GM12873 (cell line): ENCODE measurements around the gene SLC35F3.

ENCODE experiments used
- CTCF ChIP-seq: IDR thresholded peaks from 2 replicates; pipeline ENCODE4 v1.5.1; 2012; ENCODE audit warnings: low read depth, mild to moderate bottlenecking, moderate library complexity, low read length, control low read depth; ENCODE audit not compliant: insufficient read depth; ENCODE audit errors: missing control alignments

Gene SLC35F3

GRCh38 chr1:233868461-233868860 lies 36.0 kb upstream of the SLC35F3 start:
- TF ChIP-seq CTCF: no peak

- no peak for TF ChIP-seq CTCF
These were observed 34.8 kb upstream of the SLC35F3 start for GRCh38 chr1:233869680-233870079.

- no peak for TF ChIP-seq CTCF
These were observed 30.8 kb upstream of the SLC35F3 start for GRCh38 chr1:233873666-233874065.

GRCh38 chr1:233879841-233880240 lies 24.6 kb upstream of the SLC35F3 start:
- TF ChIP-seq CTCF: no peak

GRCh38 chr1:233883671-233884070 lies 20.8 kb upstream of the SLC35F3 start:
- TF ChIP-seq CTCF: no peak

GRCh38 chr1:233884461-233885151 lies 19.9 kb upstream of the SLC35F3 start:
- no peak for TF ChIP-seq CTCF

GRCh38 chr1:233885196-233885920 lies 19.1 kb upstream of the SLC35F3 start:
- TF ChIP-seq CTCF: no peak
